HG03064 (cell line): ENCODE measurements around the gene NPSR1.
A peak's percentile ranks its signal among the peaks of the same experiment; 100 is the strongest.
"Not testable (repeated sequence)": the region's sequence is repeated elsewhere in the genome, so short reads cannot be mapped to it uniquely, and the experiment has no call there.

Experiments
- ATAC-seq: cut with Tn5 transposase; IDR thresholded peaks from one replicate; pipeline ENCODE4 v1.9.1; 2021; ENCODE audit warnings: low read depth; ENCODE audit not compliant: unreplicated experiment

NPSR1 gene, protein sequence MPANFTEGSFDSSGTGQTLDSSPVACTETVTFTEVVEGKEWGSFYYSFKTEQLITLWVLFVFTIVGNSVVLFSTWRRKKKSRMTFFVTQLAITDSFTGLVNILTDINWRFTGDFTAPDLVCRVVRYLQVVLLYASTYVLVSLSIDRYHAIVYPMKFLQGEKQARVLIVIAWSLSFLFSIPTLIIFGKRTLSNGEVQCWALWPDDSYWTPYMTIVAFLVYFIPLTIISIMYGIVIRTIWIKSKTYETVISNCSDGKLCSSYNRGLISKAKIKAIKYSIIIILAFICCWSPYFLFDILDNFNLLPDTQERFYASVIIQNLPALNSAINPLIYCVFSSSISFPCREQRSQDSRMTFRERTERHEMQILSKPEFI

GRCh38 chr7:34657632-34658268 is at the start of gene NPSR1:
NPSR1 (plus strand) TSS chr7:34658218; CDS start chr7:34658413, 195 bp downstream.
- ATAC-seq = no peak

- ATAC-seq = no peak
Measured at GRCh38 chr7:34612661-34613060, 45.4 kb upstream of the NPSR1 start.

- ATAC-seq = no peak
Measured at GRCh38 chr7:34620425-34620824, 37.6 kb upstream of the NPSR1 start.

- no peak for ATAC-seq
Measured at GRCh38 chr7:34622182-34622581, 35.8 kb upstream of the NPSR1 start.

- no peak for ATAC-seq
Measured at GRCh38 chr7:34622771-34623250, 35.2 kb upstream of the NPSR1 start.

GRCh38 chr7:34628618-34629017 is 29.4 kb upstream of the NPSR1 start:
- ATAC-seq = not testable (repeated sequence)

- no peak for ATAC-seq
Measured at GRCh38 chr7:34652809-34653208, 5.2 kb upstream of the NPSR1 start.

- ATAC-seq = no peak
Measured at GRCh38 chr7:34653787-34654186, 4.2 kb upstream of the NPSR1 start.

DNA sequence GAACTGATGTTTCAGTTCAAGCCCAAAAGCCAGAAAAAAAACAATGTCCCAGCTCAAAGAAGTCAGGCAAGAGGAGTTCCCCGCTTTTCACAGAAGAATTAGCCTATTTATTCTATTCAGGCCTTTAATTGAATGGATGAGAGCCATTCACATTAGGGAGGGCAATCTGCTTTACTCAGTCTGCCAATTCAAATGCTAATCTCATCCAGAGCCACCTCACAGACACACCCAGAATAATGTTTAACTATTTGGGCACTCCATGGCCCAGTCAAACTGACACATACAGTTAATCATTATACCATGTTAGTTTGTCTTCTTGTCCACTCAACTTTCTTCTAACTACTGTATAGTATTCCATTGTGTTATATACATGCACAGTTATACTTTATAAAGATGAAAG is 2.6 kb upstream of the NPSR1 start:
- no peak for ATAC-seq

- ATAC-seq = no peak
Measured at GRCh38 chr7:34656041-34656440, 2.0 kb upstream of the NPSR1 start.

- no peak for ATAC-seq
Measured at GRCh38 chr7:34659472-34660075, 1.6 kb downstream of the NPSR1 start.

GRCh38 chr7:34662058-34662708 is 4.2 kb downstream of the NPSR1 start:
- ATAC-seq = no peak

- no peak for ATAC-seq
Measured at GRCh38 chr7:34664755-34665154, 6.7 kb downstream of the NPSR1 start.

GRCh38 chr7:34672430-34672829 is 14.4 kb downstream of the NPSR1 start:
- no peak for ATAC-seq

DNA sequence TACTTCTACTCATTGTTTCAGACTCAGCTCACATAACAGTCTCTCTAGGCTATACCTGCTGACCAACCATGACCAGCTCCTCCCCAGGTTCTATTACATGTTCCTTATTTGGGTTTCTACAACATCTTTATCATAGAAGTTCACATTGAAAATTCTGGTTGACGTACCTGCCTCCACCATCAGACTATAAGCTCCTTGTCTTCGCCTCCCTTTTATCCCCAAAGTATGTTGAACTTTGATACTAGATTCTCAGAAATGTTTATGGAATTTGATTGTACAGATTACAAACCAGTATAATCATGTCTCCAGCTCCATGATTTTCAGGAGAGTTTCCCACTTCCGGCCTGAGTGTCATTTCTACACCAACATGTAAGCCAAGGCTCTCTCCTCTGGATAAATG is 15.0 kb downstream of the NPSR1 start:
- ATAC-seq = no peak

GRCh38 chr7:34675749-34676374 is 17.8 kb downstream of the NPSR1 start:
- peak; percentile 70 for ATAC-seq

- ATAC-seq = no peak
Measured at GRCh38 chr7:34677491-34677890, 19.5 kb downstream of the NPSR1 start.

DNA sequence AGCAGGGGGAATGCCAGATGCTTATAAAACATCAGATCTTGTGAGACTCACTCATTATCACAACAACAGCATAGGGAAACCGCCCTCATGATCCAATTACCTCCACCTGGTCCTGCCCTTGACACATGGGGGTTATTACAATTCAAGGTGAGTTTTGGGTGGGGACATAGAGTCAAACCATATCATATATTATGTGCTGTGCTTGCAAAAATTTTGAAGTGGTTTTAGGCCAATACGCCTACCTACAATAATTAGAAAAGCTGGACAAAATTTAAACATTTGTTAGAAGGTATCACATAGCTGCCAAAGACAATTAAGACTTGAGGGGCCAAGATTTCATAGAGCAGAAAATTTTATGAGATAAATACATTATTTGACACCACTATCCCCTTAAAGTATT is 29.5 kb downstream of the NPSR1 start:
- no peak for ATAC-seq

GRCh38 chr7:34696415-34696814 is 38.4 kb downstream of the NPSR1 start:
- no peak for ATAC-seq

DNA sequence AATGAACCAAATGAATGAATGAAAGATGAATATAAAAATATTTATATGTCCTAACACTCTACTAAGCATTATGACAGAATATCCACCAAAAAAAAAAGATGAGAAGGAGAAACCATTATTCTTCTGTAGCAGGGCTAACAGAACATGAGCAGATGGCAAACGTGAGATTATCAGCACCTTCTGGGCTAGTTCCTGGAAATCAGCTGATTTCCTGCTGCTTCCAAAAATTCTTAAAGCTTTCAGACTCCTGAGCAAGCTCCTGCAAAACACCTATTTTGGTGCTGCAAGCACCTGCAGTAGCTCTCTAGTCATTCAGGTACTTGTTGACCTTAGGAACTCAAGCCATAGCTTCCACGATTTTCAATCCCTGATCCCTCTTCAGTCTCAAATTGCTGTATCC is 51.8 kb downstream of the NPSR1 start:
- ATAC-seq = no peak

GRCh38 chr7:34718867-34719266 is 60.8 kb downstream of the NPSR1 start:
- no peak for ATAC-seq
